Loucy (cell line): ENCODE data around the gene ADAP2.

Source experiments
- CTCF ChIP-seq: fragments of 200-600 bp; sonication (generic); conservative IDR thresholded peaks from 2 replicates; pipeline ENCODE4 v1.5.1; 2014; ENCODE audit warnings: mild to moderate bottlenecking, antibody characterized with exemption, low read length
- EZH2phosphoT487 ChIP-seq: fragments of 200-600 bp; IDR thresholded peaks from 2 replicates; pipeline ENCODE4 v1.6.1; 2018; ENCODE audit warnings: antibody characterized with exemption, mild to moderate bottlenecking, moderate library complexity, borderline replicate concordance

GRCh38 chr17:30908717-30909420, 12.9 kb upstream of the ADAP2 start:
- TF ChIP-seq CTCF (no peak), EZH2phosphoT487 (no peak)
